ENCODE results near the gene GAS2. TPM values are rescaled to one million over a fixed set of nuclear protein-coding genes. Genes with fewer than 3 reads are reported as not detected.

GAS2 gene
- total and polyA plus RNA-seq, 9 of the 15 experiments (the other 6 are each of a cell fraction or from before 2014, with no cell fraction given): 0.77 to 1.9 (median 1.1) TPM

DNA sequence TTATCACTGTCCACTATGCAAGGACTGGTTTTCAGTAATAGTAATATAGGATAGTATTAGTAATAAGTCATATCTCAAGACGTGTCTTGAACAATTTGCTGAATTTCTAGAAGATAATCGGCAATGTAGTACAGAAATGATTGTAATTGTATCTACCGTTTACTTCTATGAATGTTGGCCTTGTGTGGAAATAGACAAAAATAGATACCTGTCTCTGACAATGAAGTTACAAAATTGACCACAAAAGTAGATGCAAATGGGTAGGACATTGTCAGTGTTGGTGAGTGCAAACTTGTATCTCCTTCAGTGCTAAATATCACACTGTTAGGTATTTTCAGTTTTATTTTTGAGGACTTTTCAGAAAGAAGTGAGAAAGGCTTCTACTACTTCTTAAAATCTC is 120.1 kb downstream of the GAS2 start (continued):
- TF ChIP-seq, protein P1, sequence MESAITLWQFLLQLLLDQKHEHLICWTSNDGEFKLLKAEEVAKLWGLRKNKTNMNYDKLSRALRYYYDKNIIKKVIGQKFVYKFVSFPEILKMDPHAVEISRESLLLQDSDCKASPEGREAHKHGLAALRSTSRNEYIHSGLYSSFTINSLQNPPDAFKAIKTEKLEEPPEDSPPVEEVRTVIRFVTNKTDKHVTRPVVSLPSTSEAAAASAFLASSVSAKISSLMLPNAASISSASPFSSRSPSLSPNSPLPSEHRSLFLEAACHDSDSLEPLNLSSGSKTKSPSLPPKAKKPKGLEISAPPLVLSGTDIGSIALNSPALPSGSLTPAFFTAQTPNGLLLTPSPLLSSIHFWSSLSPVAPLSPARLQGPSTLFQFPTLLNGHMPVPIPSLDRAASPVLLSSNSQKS (CRISPR knock-in tag; IDR thresholded peaks at IDR 0.05): no peak
- no peak for TF ChIP-seq ZC3H11A (IDR thresholded peaks at IDR 0.05; ENCODE audit: low read depth, low read length)
- no peak for TF ChIP-seq EWSR1 (IDR thresholded peaks at IDR 0.05; ENCODE audit: borderline replicate concordance, low read depth, partially characterized antibody)
- TF ChIP-seq SMAD1 (IDR thresholded peaks at IDR 0.05; ENCODE audit: low read depth, low read length, partially characterized antibody): no peak

DNA sequence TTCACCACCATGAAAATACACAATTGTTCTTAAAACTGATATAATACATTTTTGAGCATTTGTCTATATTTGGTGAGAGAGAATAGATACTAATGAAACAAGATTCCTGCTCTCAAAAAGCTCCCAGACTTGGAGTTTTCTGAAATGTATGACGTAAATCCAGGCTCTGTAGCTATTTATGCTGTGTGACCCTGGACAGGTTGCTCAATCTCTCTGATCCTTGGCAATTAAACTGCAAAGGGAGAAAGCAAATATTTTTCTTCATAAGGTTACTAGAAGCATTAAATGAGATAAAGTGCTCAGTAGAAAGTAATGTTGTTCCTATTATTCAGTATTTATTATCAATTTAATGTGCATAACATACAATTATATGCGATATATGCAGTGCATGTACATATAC is 120.6 kb downstream of the GAS2 start:
- 27% methylated on average over 2 of the region's 2 CpGs for WGBS (ENCODE audit: insufficient coverage, low coverage, missing lambda C conversion rate)
- FAIRE-seq: no peak
- Histone ChIP-seq H2AFZ (ENCODE audit: low read depth, low read length) (no peak overlapping the region), H3K4me2 (ENCODE audit: insufficient read depth, low read length) (no peak overlapping the region), H4K20me1 (replicated peaks; ENCODE audit: control insufficient read depth, insufficient read depth, low read length) (no peaks in the 10 kb centered on the region), H3K9me1 (ENCODE audit: control insufficient read depth, insufficient read depth, low read length) (no peaks in the 10 kb centered on the region), H3K4me1 (replicated peaks in 1 of 2; ENCODE audit: control insufficient read depth in 2 of 2, insufficient read depth in 2 of 2, low read length in 2 of 2) (peaks cover 0 to 5% of the 10 kb centered on the region in 2 experiments; a peak in 3 of 5 replicates), H3K4me3 (no peak overlapping the region), H3K79me2 (ENCODE audit: control insufficient read depth, insufficient read depth, low read length) (no peaks in the 10 kb centered on the region), H3K9ac (ENCODE audit: insufficient read depth in 1 of 2, low read depth in 2 of 2, low read length in 2 of 2) (no peak overlapping the region), H3K27me3 (ENCODE audit: control insufficient read depth in 2 of 2, insufficient read depth in 2 of 2, low read length in 2 of 2) (no peaks in the 10 kb centered on the region), H3K36me3 (ENCODE audit: control insufficient read depth, insufficient read depth, low read length) (no peaks in the 10 kb centered on the region), H3K27ac (ENCODE audit: extremely low read depth, low read depth, low read length) (no peak overlapping the region), H3K9me3 (replicated peaks; ENCODE audit: control insufficient read depth, insufficient read depth, low read depth, low read length) (no peaks in the 10 kb centered on the region)
- ChIA-PET CTCF (ENCODE audit: low intra/inter-chr PET ratio) (interaction anchor here (0.7 to 2.7 kb wide), 3 partner anchors 117 to 1091 kb away, joined by 3 to 16 read pairs (median 3); no protein-coding TSS in a partner anchor), POLR2A (interaction anchor here (1.0 to 1.3 kb wide), 3 partner anchors 9 to 42 kb away, joined by 3 read pairs; no protein-coding TSS in a partner anchor)
- TF ChIP-seq XRCC4 (IDR thresholded peaks at IDR 0.05; ENCODE audit: extremely low read depth, insufficient read depth, insufficient read length): no peak
- peak; percentile 57 for TF ChIP-seq RBM25 (IDR thresholded peaks at IDR 0.05; ENCODE audit: low read depth, low read length, severe bottlenecking)
- ATAC-seq: no peak
- in situ Hi-C loops (cut with MboI) (no loop called here), intact Hi-C loops (cut with micrococcal nuclease) (loop anchor here (1.0 to 10.0 kb wide), 2 partner anchors 453 to 532 kb away; no protein-coding TSS in a partner anchor)
- DNase-seq (ENCODE audit: extremely low read depth in 1 of 4, low spot score in 3 of 4): no peak
- BruUV-seq (replicated peaks): no TSS peak

Measured in K562 (cell line).